Ovary (tissue), 9 donors: Measurements from ENCODE around the gene EGR4. TPM values are rescaled to one million over a fixed set of nuclear protein-coding genes. Genes with fewer than 3 reads are reported as not detected.
A peak's percentile ranks its signal among the peaks of the same experiment; 100 is the strongest.

Experiments used
- DNase-seq, 5 donors: peaks; one replicate each; pipeline ENCODE4 v3.0.0-alpha.2; 2019 to 2020
- H3K27ac ChIP-seq, 2 donors: fragments of 200-600 bp; one replicate each; pipeline versions ENCODE4 v1.5.1 to v1.8.0; 2019 to 2022
- H3K27me3 ChIP-seq: fragments of 200-600 bp; one replicate; pipeline ENCODE4 v1.8.0; 2022
- H3K36me3 ChIP-seq: fragments of 200-600 bp; sonication (generic); one replicate; pipeline ENCODE4 v1.5.1; 2019
- H3K4me1 ChIP-seq: one replicate; pipeline ENCODE4 v1.8.1; 2013; ENCODE audit warnings: mild to moderate bottlenecking, moderate library complexity; ENCODE audit not compliant: insufficient read depth
- H3K4me3 ChIP-seq: fragments of 200-600 bp; sonication (generic); one replicate; pipeline ENCODE4 v1.5.1; 2017
- H3K9me3 ChIP-seq, 2 donors: fragments of 200-600 bp in 1 of 2; sonication (generic) in 1 of 2; one replicate each; pipeline versions ENCODE4 v1.5.1 to v1.8.1; 2013 to 2019; ENCODE audit warnings: mild to moderate bottlenecking in 1 of 2, moderate library complexity in 1 of 2
- EP300 ChIP-seq: sonication (generic); formaldehyde crosslinking; IDR thresholded peaks from one replicate; pipeline ENCODE4 v1.6.1; 2017; ENCODE audit warnings: antibody characterized with exemption
- POLR2A ChIP-seq: fragments of 450-650 bp; IDR thresholded peaks from one replicate; pipeline ENCODE4 v1.6.1; 2017; ENCODE audit warnings: antibody characterized with exemption, mild to moderate bottlenecking, moderate library complexity
- WGBS, 3 donors: extraction: QIAGEN DNeasy Blood & Tissue Kit in 1 of 3; methylation state at CpG; one replicate each; pipeline versions ENCODE4 v1.1.5 to v1.1.7; 2013 to 2017; 5-methylcytosine and 5-hydroxymethylcytosine counted together
- intact Hi-C, 4 donors: fragments of 100-400 bp; cut with DNase I; formaldehyde crosslinking; loops; one replicate each; pipeline versions ENCODE4 v1.11.0 to v1.15.1; 2022 to 2023
- polyA plus RNA-seq, 2 donors: library from polyadenylated mRNA; stranded (reverse); fragments of 200-250 nt in 1 of 2; fragments of 350-450 nt in 1 of 2; fragmentation: Illumina TruSeq in 1 of 2; extraction: RNeasy Lipid Tissue Mini Kit (QIAGEN cat#74804) in 1 of 2; gene quantifications; one replicate each; pipeline ENCODE4 v1.2.3, GENCODE V29; 2013 to 2014
- total RNA-seq, 7 donors: library from RNA; depleted of rRNA in 2 of 7; stranded (reverse); fragments of >200 nt in 2 of 7; fragmentation: NEBNext Ultra II Directional in 3 of 7; extraction: Animal tissue kit (Norgen Biotek cat#: 25700) in 3 of 7; gene quantifications; one replicate each; pipeline versions ENCODE4 v1.1.0 to v1.2.4, GENCODE V29; 2016 to 2023
- TF ChIP-seq, protein P1 (sequence below), 3 donors: fragments of 450-650 bp in 2 of 3; fragments of 200-600 bp in 1 of 3; IDR thresholded peaks; one replicate each; pipeline versions ENCODE4 v1.5.1 to v1.8.0; 2016 to 2022; ENCODE audit warnings: antibody characterized with exemption in 3 of 3, mild to moderate bottlenecking in 1 of 3
- donor health status: DM: no; HTN: no; CAD: no; lungs with moderate emphysema.
- donor health status: DM: no; HTN: no; CAD: no.
- donor health status: Bipolar disorder and iron deficiency.
- donor health status: DM: yes; HTN: yes; CAD: no.
- donor health status: DM: no; HTN: no; CAD: no.
- donor health status: DM: yes; HTN: yes; CAD: no.

Gene EGR4
- total and polyA plus RNA-seq, 9 donors = 0.04 to 0.13 TPM; not detected in 7

DNA sequence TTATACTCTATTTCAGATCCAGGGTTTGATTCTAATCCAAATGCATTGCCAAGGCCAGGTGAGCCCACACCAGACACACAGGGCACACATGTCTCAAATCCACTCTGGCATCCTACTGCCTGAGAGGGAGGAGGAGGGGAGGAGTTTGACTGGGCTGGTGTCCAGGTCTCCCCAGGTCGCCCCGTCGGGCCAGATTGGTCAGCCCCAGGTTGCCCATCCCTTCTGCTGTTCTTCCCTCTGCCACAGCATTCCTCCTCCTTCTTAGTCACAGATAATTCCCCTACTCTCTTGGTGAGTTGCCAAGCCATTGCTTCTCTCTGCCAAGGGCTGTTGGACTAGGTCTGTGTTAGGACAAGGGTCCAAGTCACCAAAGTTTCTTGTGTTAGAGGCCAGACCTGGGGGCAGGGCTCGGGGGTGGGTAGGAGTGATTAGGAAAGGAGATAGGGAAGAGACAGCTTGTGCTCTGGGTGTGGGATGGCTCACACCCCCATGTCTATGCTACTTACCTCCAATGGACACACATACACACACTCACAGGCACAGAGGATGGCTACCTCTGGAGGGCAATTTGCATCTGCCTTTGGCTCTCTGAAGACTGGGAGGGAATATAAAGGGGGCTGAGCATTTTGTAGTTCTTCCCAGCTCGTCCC, 2.5 kb upstream of the EGR4 start:
- Histone ChIP-seq H3K27me3 (peaks cover 10% of the 10 kb centered on the region), H3K4me1 (peaks cover 10% of the 10 kb centered on the region), H3K4me3 (no peak overlapping the region), H3K27ac (no peak overlapping the region), H3K9me3 (no peaks in the 10 kb centered on the region), H3K36me3 (no peaks in the 10 kb centered on the region)
- no peak for DNase-seq
- TF ChIP-seq, protein P1, sequence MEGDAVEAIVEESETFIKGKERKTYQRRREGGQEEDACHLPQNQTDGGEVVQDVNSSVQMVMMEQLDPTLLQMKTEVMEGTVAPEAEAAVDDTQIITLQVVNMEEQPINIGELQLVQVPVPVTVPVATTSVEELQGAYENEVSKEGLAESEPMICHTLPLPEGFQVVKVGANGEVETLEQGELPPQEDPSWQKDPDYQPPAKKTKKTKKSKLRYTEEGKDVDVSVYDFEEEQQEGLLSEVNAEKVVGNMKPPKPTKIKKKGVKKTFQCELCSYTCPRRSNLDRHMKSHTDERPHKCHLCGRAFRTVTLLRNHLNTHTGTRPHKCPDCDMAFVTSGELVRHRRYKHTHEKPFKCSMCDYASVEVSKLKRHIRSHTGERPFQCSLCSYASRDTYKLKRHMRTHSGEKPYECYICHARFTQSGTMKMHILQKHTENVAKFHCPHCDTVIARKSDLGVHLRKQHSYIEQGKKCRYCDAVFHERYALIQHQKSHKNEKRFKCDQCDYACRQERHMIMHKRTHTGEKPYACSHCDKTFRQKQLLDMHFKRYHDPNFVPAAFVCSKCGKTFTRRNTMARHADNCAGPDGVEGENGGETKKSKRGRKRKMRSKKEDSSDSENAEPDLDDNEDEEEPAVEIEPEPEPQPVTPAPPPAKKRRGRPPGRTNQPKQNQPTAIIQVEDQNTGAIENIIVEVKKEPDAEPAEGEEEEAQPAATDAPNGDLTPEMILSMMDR (IDR thresholded peaks at IDR 0.05) = no peak
- TF ChIP-seq EP300 = no peak
- no peak for TF ChIP-seq POLR2A
- intact Hi-C loops = no loop called here
- 25 to 34% (median 25%) methylated on average over 5 of the region's 5 CpGs for WGBS, 3 donors

DNA sequence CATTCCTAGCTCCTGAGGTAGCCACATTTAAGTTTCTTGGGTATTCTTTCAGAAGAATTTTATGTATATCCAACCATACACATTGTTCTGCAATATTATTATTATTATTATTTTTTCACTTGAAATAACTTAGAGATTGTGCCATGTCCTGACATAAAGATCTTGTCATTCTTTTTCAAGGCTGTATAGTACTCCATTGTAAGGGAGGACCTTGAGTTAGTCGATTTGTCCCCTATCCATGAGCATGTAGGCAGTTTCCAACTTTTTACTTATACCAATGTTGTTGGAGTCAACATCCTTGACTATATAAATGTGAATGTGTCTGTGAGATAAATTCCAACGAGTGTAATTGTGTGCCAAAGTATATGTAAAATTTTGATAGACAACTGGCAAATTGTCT, 891 bp upstream of the EGR4 start:
- H3K9me3 ChIP-seq = no peaks in the 10 kb centered on the region
- H3K4me3 ChIP-seq = no peak overlapping the region
- peaks cover 10% of the 10 kb centered on the region for H3K4me1 ChIP-seq
- WGBS, 3 donors = 75 to 92% (median 92%) methylated on average over 2 of the region's 2 CpGs
- H3K36me3 ChIP-seq = no peaks in the 10 kb centered on the region
- no peak overlapping the region for H3K27ac ChIP-seq
- H3K27me3 ChIP-seq = peaks cover 10% of the 10 kb centered on the region
- no peak for DNase-seq
- intact Hi-C loops = no loop called here
- TF ChIP-seq POLR2A (no peak), EP300 (no peak)
- TF ChIP-seq, protein P1 (IDR thresholded peaks at IDR 0.05) = no peak

DNA sequence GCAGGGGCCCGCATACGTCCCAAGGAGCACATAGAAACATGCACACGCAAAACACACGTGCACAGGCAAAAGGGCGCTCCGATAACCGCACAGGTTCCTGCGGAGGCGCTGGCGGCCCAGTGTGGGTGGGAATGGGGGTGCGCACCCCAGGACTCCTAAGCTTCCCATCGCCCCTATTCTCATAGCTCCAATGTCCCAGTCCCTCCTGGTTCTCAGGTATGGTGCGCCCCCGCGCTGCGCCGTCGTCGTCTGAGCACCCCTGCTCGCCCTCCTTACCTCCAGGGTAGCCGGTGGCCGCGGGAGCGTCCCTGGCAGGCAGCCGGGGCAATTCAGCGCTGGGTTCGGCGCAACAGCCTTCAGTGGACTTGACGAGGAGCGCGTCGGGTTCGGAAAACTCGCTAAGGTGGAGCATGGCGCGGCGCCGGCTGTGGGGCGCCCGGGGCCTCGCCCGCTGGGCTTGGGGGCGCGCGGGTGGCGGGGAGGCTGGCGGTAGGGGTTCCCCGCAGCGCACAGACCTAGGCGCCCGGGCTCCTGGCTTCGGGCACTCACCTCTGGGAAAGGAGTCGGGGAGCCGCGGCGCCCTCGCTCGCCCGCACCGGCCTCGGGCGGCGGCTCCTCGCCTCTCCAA, 328 bp downstream of the EGR4 start:
- TF ChIP-seq EP300 = no peak
- TF ChIP-seq, protein P1 (IDR thresholded peaks at IDR 0.05) = no peak
- no peak for TF ChIP-seq POLR2A
- Histone ChIP-seq H3K36me3 (no peaks in the 10 kb centered on the region), H3K9me3 (no peaks in the 10 kb centered on the region), H3K4me1 (peaks cover 10% of the 10 kb centered on the region), H3K4me3 (peak overlapping the region; percentile 9), H3K27me3 (peaks cover 10% of the 10 kb centered on the region), H3K27ac (no peak overlapping the region)
- 1 to 2% (median 2%) methylated on average over 38 to 64 of the region's 64 CpGs for WGBS, 3 donors
- intact Hi-C loops = no loop called here
- no peak for DNase-seq

DNA sequence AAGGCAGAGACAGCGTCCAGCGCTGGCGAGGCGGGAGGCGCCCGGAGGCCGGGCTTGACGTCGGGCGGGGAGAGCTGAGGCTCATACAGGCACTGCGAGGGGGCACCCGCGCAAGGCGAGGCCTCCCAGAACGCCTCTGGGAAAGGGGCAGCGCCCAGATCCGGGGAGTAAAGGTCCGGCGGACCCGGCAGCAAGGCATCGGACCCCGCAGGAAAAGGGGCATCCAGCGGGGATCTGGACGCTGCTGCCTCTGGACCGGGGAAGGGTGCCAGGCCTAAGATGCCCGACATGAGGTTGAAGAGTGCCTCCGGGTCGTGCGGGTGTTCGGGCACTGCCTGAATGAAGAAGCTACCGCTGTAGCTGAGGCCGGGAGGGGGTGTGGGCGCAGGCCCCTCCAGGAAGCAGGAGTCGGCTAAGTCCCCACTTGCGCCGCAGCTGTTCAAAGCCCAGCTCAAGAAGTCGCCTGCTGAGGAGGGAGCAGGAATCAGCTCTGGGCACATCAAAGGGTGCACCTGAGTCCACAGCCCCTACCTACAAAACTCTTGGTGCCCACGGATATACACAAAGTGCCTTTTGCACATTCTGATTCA, 937 bp downstream of the EGR4 start:
- no peak overlapping the region for H3K27ac ChIP-seq
- TF ChIP-seq, protein P1 (IDR thresholded peaks at IDR 0.05) = no peak
- TF ChIP-seq POLR2A (no peak), EP300 (no peak)
- H3K4me3 ChIP-seq = no peak overlapping the region
- H3K36me3 ChIP-seq = no peaks in the 10 kb centered on the region
- H3K27me3 ChIP-seq = peaks cover 10% of the 10 kb centered on the region
- intact Hi-C loops = no loop called here
- H3K4me1 ChIP-seq = peaks cover 10% of the 10 kb centered on the region
- 2 to 7% (median 4%) methylated on average over 25 to 38 of the region's 38 CpGs for WGBS, 3 donors
- H3K9me3 ChIP-seq = no peaks in the 10 kb centered on the region
- no peak for DNase-seq
